Fibroblast of lung (primary cell): ENCODE measurements around the gene TLX1. TPM values are rescaled to one million over a fixed set of nuclear protein-coding genes. Genes with fewer than 3 reads are reported as not detected.

Experiments used
- DNase-seq, 2 donors: peaks; one replicate each; pipeline versions ENCODE4 v3.0.0 to v3.0.0-alpha.2; 2010; ENCODE audit warnings: low read depth in 2 of 2
- H2AFZ ChIP-seq: 2 replicates; pipeline ENCODE4 v1.5.1; 2012; ENCODE audit warnings: low read length, control low read depth, inconsistent platforms
- H3K27ac ChIP-seq: 2 replicates; pipeline ENCODE4 v1.5.1; 2011; ENCODE audit warnings: low read length, control low read depth; ENCODE audit not compliant: insufficient read depth
- H3K27me3 ChIP-seq: 2 replicates; pipeline ENCODE4 v1.5.1; 2011; ENCODE audit warnings: mild to moderate bottlenecking, low read length; ENCODE audit not compliant: control insufficient read depth, insufficient read depth
- H3K36me3 ChIP-seq: 2 replicates; pipeline ENCODE4 v1.5.1; 2011; ENCODE audit warnings: low read length; ENCODE audit not compliant: control insufficient read depth, insufficient read depth
- H3K4me1 ChIP-seq: 2 replicates; pipeline ENCODE4 v1.5.1; 2011; ENCODE audit warnings: low read length; ENCODE audit not compliant: control insufficient read depth, insufficient read depth; ENCODE audit errors: extremely low read depth
- H3K4me2 ChIP-seq: 2 replicates; pipeline ENCODE4 v1.5.1; 2011; ENCODE audit warnings: low read length, control low read depth; ENCODE audit not compliant: insufficient read depth; ENCODE audit errors: extremely low read depth
- H3K4me3 ChIP-seq, 4 experiments: fragments of 200-600 bp in 1 of 4; sonication (generic) in 1 of 4; replicated peaks in 1 of 4; 2 replicates each; pipeline ENCODE4 v1.5.1; 2011 to 2016; ENCODE audit warnings: low read length in 4 of 4, low read depth in 3 of 4, mild to moderate bottlenecking in 3 of 4, control low read depth in 2 of 4, inconsistent platforms in 1 of 4, mixed read lengths in 1 of 4; ENCODE audit not compliant: insufficient read depth in 1 of 4; ENCODE audit errors: control extremely low read depth in 1 of 4
- H3K79me2 ChIP-seq: 2 replicates; pipeline ENCODE4 v1.5.1; 2012; ENCODE audit warnings: mild to moderate bottlenecking, low read length, inconsistent platforms; ENCODE audit not compliant: control insufficient read depth, insufficient read depth
- H3K9ac ChIP-seq: 2 replicates; pipeline ENCODE4 v1.5.1; 2011; ENCODE audit warnings: mild to moderate bottlenecking, low read length, control low read depth; ENCODE audit not compliant: insufficient read depth
- H3K9me3 ChIP-seq: 2 replicates; pipeline ENCODE4 v1.5.1; 2012; ENCODE audit warnings: low read depth, low read length; ENCODE audit not compliant: control insufficient read depth, insufficient read depth
- H4K20me1 ChIP-seq: 2 replicates; pipeline ENCODE4 v1.5.1; 2011; ENCODE audit warnings: low read length; ENCODE audit not compliant: control insufficient read depth, insufficient read depth; ENCODE audit errors: extremely low read depth
- EZH2 ChIP-seq: IDR thresholded peaks from 2 replicates; pipeline ENCODE4 v1.5.1; 2012; ENCODE audit warnings: low read length, control low read depth, mild to moderate bottlenecking; ENCODE audit errors: missing control alignments
- polyA plus RNA-seq, 2 donors: library from polyadenylated mRNA; depleted of rRNA in 1 of 2; stranded (reverse) in 1 of 2; unstranded in 1 of 2; fragments of >200 nt; gene quantifications; 2 replicates each; pipeline ENCODE4 v1.2.1, GENCODE V29; 2011 to 2012; ENCODE audit warnings: missing spikeins in 1 of 2
- total RNA-seq: library from RNA; depleted of rRNA; stranded (reverse); fragments of >200 nt; gene quantifications from 2 replicates; pipeline ENCODE4 v1.2.1, GENCODE V29; 2014
- TF ChIP-seq, protein P1 (sequence below), 2 donors: IDR thresholded peaks in 1 of 2; conservative IDR thresholded peaks in 1 of 2; 1 replicate in 1 of 2; 2 replicates in 1 of 2; pipeline ENCODE4 v1.5.1; 2011 to 2012; ENCODE audit warnings: low read length in 2 of 2, control low read depth in 1 of 2, inconsistent platforms in 1 of 2, low read depth in 1 of 2, mild to moderate bottlenecking in 1 of 2

Gene TLX1
- total and polyA plus RNA-seq, 2 donors (not counting 1 experiment from before 2014, with no cell fraction given) = not detected

DNA sequence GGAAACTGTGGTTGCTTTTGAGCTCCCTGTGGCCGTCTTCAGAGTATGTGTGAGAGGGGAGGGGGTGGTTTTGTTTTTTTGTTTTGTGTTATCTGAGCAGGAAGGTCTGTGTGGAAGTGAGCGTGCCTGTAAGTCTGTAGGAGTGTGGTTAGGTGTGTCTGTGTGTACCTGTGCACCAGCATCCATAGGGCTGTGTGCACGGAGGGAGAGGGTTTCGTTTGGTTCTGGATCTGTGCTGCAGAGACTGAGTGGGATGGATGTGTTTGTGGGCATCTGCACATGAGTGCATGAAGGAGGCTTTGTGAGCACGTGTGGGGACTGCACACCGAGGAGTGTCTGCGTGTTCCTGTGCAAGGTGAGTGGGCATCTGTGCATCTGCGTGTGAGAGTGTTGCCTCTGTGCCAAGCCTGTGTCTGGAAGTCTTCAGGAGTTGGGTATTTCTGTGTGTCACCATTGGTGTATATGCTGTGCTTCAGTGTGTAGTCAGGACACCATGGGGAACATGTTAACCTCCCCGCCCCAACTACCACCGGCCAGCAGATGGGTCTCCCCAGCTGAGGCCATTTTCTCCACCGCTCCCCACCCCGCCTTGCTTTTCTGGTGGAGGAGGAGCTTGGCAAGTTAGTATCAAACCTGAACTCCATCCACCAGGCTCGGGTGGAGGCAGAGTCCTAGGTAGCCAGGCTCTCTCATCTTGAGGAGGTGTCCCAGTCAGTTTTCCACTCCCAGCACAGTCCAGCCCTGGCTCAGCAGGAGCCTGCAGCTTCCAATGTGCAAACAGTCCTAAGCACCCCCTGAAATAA lies 7.1 kb upstream of the TLX1 start:
- no peak overlapping the region for H3K4me3 ChIP-seq
- H2AFZ ChIP-seq = no peak overlapping the region
- H3K79me2 ChIP-seq = no peaks in the 10 kb centered on the region
- no peak overlapping the region for H3K4me2 ChIP-seq
- H4K20me1 ChIP-seq = no peaks in the 10 kb centered on the region
- H3K9ac ChIP-seq = no peak overlapping the region
- H3K9me3 ChIP-seq = no peaks in the 10 kb centered on the region
- peak; percentile 95 for TF ChIP-seq EZH2
- TF ChIP-seq, protein P1, sequence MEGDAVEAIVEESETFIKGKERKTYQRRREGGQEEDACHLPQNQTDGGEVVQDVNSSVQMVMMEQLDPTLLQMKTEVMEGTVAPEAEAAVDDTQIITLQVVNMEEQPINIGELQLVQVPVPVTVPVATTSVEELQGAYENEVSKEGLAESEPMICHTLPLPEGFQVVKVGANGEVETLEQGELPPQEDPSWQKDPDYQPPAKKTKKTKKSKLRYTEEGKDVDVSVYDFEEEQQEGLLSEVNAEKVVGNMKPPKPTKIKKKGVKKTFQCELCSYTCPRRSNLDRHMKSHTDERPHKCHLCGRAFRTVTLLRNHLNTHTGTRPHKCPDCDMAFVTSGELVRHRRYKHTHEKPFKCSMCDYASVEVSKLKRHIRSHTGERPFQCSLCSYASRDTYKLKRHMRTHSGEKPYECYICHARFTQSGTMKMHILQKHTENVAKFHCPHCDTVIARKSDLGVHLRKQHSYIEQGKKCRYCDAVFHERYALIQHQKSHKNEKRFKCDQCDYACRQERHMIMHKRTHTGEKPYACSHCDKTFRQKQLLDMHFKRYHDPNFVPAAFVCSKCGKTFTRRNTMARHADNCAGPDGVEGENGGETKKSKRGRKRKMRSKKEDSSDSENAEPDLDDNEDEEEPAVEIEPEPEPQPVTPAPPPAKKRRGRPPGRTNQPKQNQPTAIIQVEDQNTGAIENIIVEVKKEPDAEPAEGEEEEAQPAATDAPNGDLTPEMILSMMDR (conservative IDR thresholded peaks at IDR 0.05 in 1 of 2, IDR thresholded peaks at IDR 0.05 in 1 of 2; ENCODE audit: low read depth in 1 of 2, low read length in 2 of 2) = no peak
- peaks cover 85% of the 10 kb centered on the region for H3K27me3 ChIP-seq
- H3K4me1 ChIP-seq = no peaks in the 10 kb centered on the region
- no peaks in the 10 kb centered on the region for H3K36me3 ChIP-seq
- DNase-seq = no peak
- H3K27ac ChIP-seq = no peak overlapping the region

DNA sequence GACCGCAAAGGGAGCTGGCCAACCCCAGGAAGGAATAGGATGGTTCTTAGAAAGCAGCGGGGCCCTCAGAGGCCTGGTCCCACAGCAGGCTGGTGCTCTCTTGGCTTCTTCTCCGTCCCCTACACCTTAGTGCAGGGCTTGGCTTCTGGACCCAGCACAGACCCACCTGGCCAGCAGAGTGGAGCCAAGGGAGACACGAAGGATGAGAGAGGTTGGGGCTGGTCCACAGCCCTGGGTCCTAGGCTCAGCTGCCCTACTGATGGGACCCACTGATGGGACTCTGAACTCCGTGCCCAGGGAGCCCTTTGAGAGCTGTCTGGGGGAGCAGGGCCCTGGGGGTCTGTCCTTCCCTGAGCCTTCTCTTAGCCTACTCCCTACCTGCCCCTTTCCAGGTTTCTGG lies 6.2 kb upstream of the TLX1 start:
- Histone ChIP-seq H3K4me2 (no peak overlapping the region), H3K27me3 (peaks cover 87% of the 10 kb centered on the region), H3K4me3 (no peak overlapping the region), H3K9ac (no peak overlapping the region), H3K4me1 (no peaks in the 10 kb centered on the region), H3K36me3 (no peaks in the 10 kb centered on the region), H3K79me2 (no peaks in the 10 kb centered on the region), H3K9me3 (no peaks in the 10 kb centered on the region), H2AFZ (no peak overlapping the region), H3K27ac (no peak overlapping the region), H4K20me1 (no peaks in the 10 kb centered on the region)
- DNase-seq = no peak
- no peak for TF ChIP-seq EZH2
- TF ChIP-seq, protein P1 (conservative IDR thresholded peaks at IDR 0.05 in 1 of 2, IDR thresholded peaks at IDR 0.05 in 1 of 2; ENCODE audit: low read depth in 1 of 2, low read length in 2 of 2) = no peak

DNA sequence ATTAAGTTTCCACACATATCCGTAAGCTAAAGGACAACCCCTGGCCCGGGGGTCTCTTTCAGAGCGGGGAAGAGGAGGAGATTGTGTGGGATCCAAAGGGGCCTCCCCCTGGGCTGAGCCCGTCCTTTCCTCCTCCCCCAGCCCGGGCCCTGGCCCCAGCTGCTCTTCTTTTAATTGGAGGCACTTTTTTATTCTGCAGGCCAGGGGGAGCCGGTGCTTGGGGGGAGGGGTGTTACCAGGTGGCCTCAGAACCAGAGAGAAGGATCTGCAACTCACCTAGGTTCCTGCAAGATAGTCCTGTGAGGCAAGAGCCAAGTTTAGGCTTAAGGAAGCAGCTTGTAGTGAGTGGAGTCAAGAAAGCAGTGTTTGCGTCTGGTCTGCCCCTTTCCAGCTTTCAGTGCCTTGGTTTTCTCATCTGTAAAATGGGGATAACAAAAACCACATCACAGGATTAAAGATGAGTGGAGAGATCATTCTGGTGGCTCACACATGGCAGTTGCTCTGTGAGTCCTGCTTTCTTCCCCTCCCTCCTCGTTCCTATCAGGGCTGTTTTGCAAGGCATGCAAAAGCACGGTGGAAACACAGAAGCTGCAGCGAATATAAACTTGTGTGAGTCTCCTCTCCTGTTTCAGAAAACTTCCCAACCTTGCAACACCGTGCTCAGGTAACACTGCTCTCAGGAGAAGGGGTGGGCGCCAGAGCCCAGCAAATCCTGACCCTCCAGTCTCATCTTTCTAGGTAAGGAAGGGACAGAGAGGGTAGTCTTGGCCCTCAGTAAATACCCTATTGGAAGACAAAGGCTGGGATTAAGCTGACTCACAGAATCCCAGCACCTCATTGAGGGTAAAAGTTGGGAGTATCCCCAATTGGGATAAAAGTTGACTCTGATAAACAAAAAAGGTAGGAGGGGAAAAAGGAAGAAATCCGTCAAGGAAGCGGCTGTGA lies 4.1 kb upstream of the TLX1 start:
- no peak for DNase-seq
- H3K4me3 ChIP-seq = no peak overlapping the region
- H4K20me1 ChIP-seq = no peaks in the 10 kb centered on the region
- no peaks in the 10 kb centered on the region for H3K79me2 ChIP-seq
- peaks cover 88% of the 10 kb centered on the region for H3K27me3 ChIP-seq
- H3K27ac ChIP-seq = no peak overlapping the region
- H2AFZ ChIP-seq = no peak overlapping the region
- no peak for TF ChIP-seq EZH2
- TF ChIP-seq, protein P1 (conservative IDR thresholded peaks at IDR 0.05 in 1 of 2, IDR thresholded peaks at IDR 0.05 in 1 of 2; ENCODE audit: low read depth in 1 of 2, low read length in 2 of 2) = no peak
- H3K4me1 ChIP-seq = no peaks in the 10 kb centered on the region
- H3K9ac ChIP-seq = no peak overlapping the region
- no peaks in the 10 kb centered on the region for H3K9me3 ChIP-seq
- H3K36me3 ChIP-seq = no peaks in the 10 kb centered on the region
- no peak overlapping the region for H3K4me2 ChIP-seq
